Endothelial cell of umbilical vein (primary cell): ENCODE measurements around the gene VDAC2. TPM values are rescaled to one million over a fixed set of nuclear protein-coding genes. Genes with fewer than 3 reads are reported as not detected.

Experiments
- BruUV-seq: library from RNA; stranded (reverse); fragments of 400-500 nt; replicated peaks from 2 replicates; lab custom pipeline; 2021; lab: Mats Ljungman, UMichigan
- CTCF ChIA-PET: fragments of 300-600, 350-600 bp; sonication (Branson Sonifier 250); formaldehyde crosslinking; loops from one replicate; lab custom pipeline; 2021; ENCODE audit warnings: antibody characterized with exemption, inconsistent platforms; lab: Charles Lee
- POLR2A ChIA-PET: fragments of 300-600, 350-600 bp; sonication (Branson Sonifier 250); formaldehyde crosslinking; loops from one replicate; lab custom pipeline; 2021; ENCODE audit warnings: antibody characterized with exemption, inconsistent platforms; lab: Charles Lee
- DNase-seq: peaks from one replicate; pipeline ENCODE4 v3.0.0-alpha.2; 2011; ENCODE audit warnings: low read depth, low spot score
- FAIRE-seq: peaks from 2 replicates; lab custom pipeline; 2011; peaks lifted over from hg19 to GRCh38; lab: Jason Lieb, UNC
- H2AFZ ChIP-seq: 2 replicates; pipeline ENCODE4 v1.6.0; 2012; ENCODE audit warnings: low read depth, low read length, control low read depth, inconsistent platforms
- H3K27ac ChIP-seq: 2 replicates; pipeline ENCODE4 v1.5.1; 2011; ENCODE audit warnings: low read depth, mild to moderate bottlenecking, control low read depth, low read length, moderate library complexity; ENCODE audit not compliant: insufficient read depth
- H3K27me3 ChIP-seq, 2 experiments: 2 replicates each; pipeline versions ENCODE4 v1.6.0 to v1.6.1; 2011; ENCODE audit warnings: low read length in 2 of 2, mixed read lengths in 1 of 2; ENCODE audit not compliant: control insufficient read depth in 2 of 2, insufficient read depth in 2 of 2
- H3K36me3 ChIP-seq, 2 experiments: 2 replicates in 1 of 2; 3 replicates in 1 of 2; pipeline ENCODE4 v1.5.1; 2011; ENCODE audit warnings: low read length in 2 of 2, mild to moderate bottlenecking in 1 of 2, moderate library complexity in 1 of 2; ENCODE audit not compliant: control insufficient read depth in 2 of 2, insufficient read depth in 2 of 2; ENCODE audit errors: extremely low read depth in 1 of 2
- H3K4me1 ChIP-seq: 3 replicates; pipeline ENCODE4 v1.5.1; 2011; ENCODE audit warnings: mild to moderate bottlenecking, low read length; ENCODE audit not compliant: control insufficient read depth, insufficient read depth; ENCODE audit errors: extremely low read depth
- H3K4me2 ChIP-seq: 2 replicates; pipeline ENCODE4 v1.6.1; 2011; ENCODE audit warnings: low read length, control low read depth, mixed read lengths; ENCODE audit not compliant: insufficient read depth
- H3K4me3 ChIP-seq, 3 experiments: fragments of 200-600 bp in 1 of 3; sonication (generic), shearing (Covaris generic) in 1 of 3; replicated peaks in 1 of 3; 2 replicates each; pipeline ENCODE4 v1.5.1; 2011 to 2016; ENCODE audit warnings: control low read depth in 3 of 3, low read length in 3 of 3, mild to moderate bottlenecking in 2 of 3, inconsistent platforms in 1 of 3, low read depth in 1 of 3, moderate library complexity in 1 of 3; ENCODE audit not compliant: insufficient read depth in 1 of 3
- H3K79me2 ChIP-seq: 2 replicates; pipeline ENCODE4 v1.6.0; 2012; ENCODE audit warnings: low read length, inconsistent platforms; ENCODE audit not compliant: control insufficient read depth, insufficient read depth
- H3K9ac ChIP-seq: replicated peaks from 2 replicates; pipeline ENCODE3; 2011; ENCODE audit warnings: low read length, control low read depth; ENCODE audit not compliant: insufficient read depth; ENCODE audit errors: extremely low read depth
- H3K9me1 ChIP-seq: replicated peaks from 3 replicates; pipeline ENCODE4 v1.6.0; 2011; ENCODE audit warnings: mild to moderate bottlenecking, low read length; ENCODE audit not compliant: control insufficient read depth, insufficient read depth; ENCODE audit errors: extremely low read depth
- H3K9me3 ChIP-seq: replicated peaks from 2 replicates; pipeline ENCODE4 v1.5.1; 2012; ENCODE audit warnings: low read length, inconsistent platforms; ENCODE audit not compliant: control insufficient read depth, insufficient read depth
- H4K20me1 ChIP-seq: replicated peaks from 2 replicates; pipeline ENCODE3; 2011; ENCODE audit warnings: mild to moderate bottlenecking, low read length; ENCODE audit not compliant: control insufficient read depth, insufficient read depth; ENCODE audit errors: extremely low read depth
- EZH2 ChIP-seq: IDR thresholded peaks from 2 replicates; pipeline ENCODE4 v1.6.1; 2012; ENCODE audit warnings: borderline replicate concordance, low read depth, mild to moderate bottlenecking, moderate library complexity, low read length, inconsistent platforms; ENCODE audit not compliant: severe bottlenecking
- FOS ChIP-seq: IDR thresholded peaks from 2 replicates; pipeline ENCODE4 v1.6.1; 2011; ENCODE audit warnings: mild to moderate bottlenecking, low read length, moderate library complexity, borderline replicate concordance; ENCODE audit not compliant: insufficient read depth
- GATA2 ChIP-seq: IDR thresholded peaks from 2 replicates; pipeline ENCODE4 v1.7.0; 2011; ENCODE audit warnings: low read depth, mild to moderate bottlenecking, moderate library complexity, mixed read lengths, low read length; ENCODE audit not compliant: insufficient read length, insufficient read depth
- JUN ChIP-seq: IDR thresholded peaks from 2 replicates; pipeline ENCODE4 v1.6.1; 2011; ENCODE audit warnings: borderline replicate concordance, low read depth; ENCODE audit not compliant: insufficient read length, insufficient read depth
- MAX ChIP-seq: IDR thresholded peaks from 2 replicates; pipeline ENCODE4 v1.6.1; 2011; ENCODE audit not compliant: insufficient read depth, insufficient read length
- MYC ChIP-seq: IDR thresholded peaks from one replicate; pipeline ENCODE4 v1.6.1; 2011; ENCODE audit warnings: mild to moderate bottlenecking, low read depth, low read length
- POLR2A ChIP-seq: IDR thresholded peaks from 2 replicates; pipeline ENCODE4 v1.6.1; 2012; ENCODE audit warnings: low read depth, mild to moderate bottlenecking, control low read depth, low read length
- POLR2AphosphoS5 ChIP-seq: IDR thresholded peaks from 2 replicates; pipeline ENCODE4 v1.6.1; 2012; ENCODE audit warnings: low read depth, mild to moderate bottlenecking, control low read depth, low read length, moderate library complexity; ENCODE audit not compliant: insufficient read depth
- dilution Hi-C: fragments of 300-500 bp; cut with MboI; formaldehyde crosslinking; loops from one replicate; pipeline ENCODE4 v1.15.0; 2019; ENCODE audit warnings: low sequenced_read_pairs; ENCODE audit not compliant: extremely low pct_ligation_motif_present
- intact Hi-C: fragments of 100-400 bp; cut with micrococcal nuclease; formaldehyde crosslinking; loops from one replicate; pipeline ENCODE4 v1.10.0; 2022
- polyA plus RNA-seq, 4 experiments: library from polyadenylated mRNA; depleted of rRNA in 3 of 4; stranded (reverse) in 3 of 4; unstranded in 1 of 4; fragments of >200 nt; gene quantifications; 2 replicates each; pipeline versions ENCODE4 v1.2.1 to v1.2.3, GENCODE V29; 2011 to 2012; ENCODE audit warnings: missing spikeins in 1 of 4
- total RNA-seq: library from RNA; stranded (reverse); gene quantifications from 2 replicates; pipeline ENCODE4 v1.2.3, GENCODE V29; 2021
- TF ChIP-seq, protein P1 (sequence below), 2 donors: IDR thresholded peaks; 1 replicate in 1 of 2; 2 replicates in 1 of 2; pipeline ENCODE4 v1.5.1; 2011; ENCODE audit warnings: low read length in 2 of 2, mild to moderate bottlenecking in 2 of 2, moderate library complexity in 2 of 2, control low read depth in 1 of 2, inconsistent platforms in 1 of 2, low read depth in 1 of 2; ENCODE audit not compliant: insufficient read depth in 1 of 2; ENCODE audit errors: extremely low read depth in 1 of 2

VDAC2 gene
- total and polyA plus RNA-seq, 2 donors (not counting 3 experiments of a cell fraction or from before 2014, with no cell fraction given): 89.3 to 222 TPM

GRCh38 chr10:75254739-75255138 lies 44.1 kb downstream of the VDAC2 start:
- FAIRE-seq (no peak), DNase-seq (no peak)
- no peak overlapping the region for H3K4me2 ChIP-seq
- BruUV-seq: no TSS peak
- H2AFZ ChIP-seq: no peak overlapping the region
- no peaks in the 10 kb centered on the region for H3K27me3 ChIP-seq
- no peaks in the 10 kb centered on the region for H3K4me1 ChIP-seq
- no peak overlapping the region for H3K4me3 ChIP-seq
- no peaks in the 10 kb centered on the region for H3K36me3 ChIP-seq
- H3K9ac ChIP-seq: no peak overlapping the region
- CTCF ChIA-PET: no interaction called here
- POLR2A ChIA-PET: no interaction called here
- H3K9me3 ChIP-seq: no peaks in the 10 kb centered on the region
- H4K20me1 ChIP-seq: no peaks in the 10 kb centered on the region
- intact Hi-C loops (no loop called here), dilution Hi-C loops (no loop called here)
- no peak overlapping the region for H3K27ac ChIP-seq
- H3K79me2 ChIP-seq: no peaks in the 10 kb centered on the region
- no peaks in the 10 kb centered on the region for H3K9me1 ChIP-seq
- TF ChIP-seq EZH2 (no peak), FOS (no peak), JUN (no peak), POLR2AphosphoS5 (no peak), GATA2 (no peak), MAX (no peak), MYC (no peak), POLR2A (no peak)
- TF ChIP-seq, protein P1, sequence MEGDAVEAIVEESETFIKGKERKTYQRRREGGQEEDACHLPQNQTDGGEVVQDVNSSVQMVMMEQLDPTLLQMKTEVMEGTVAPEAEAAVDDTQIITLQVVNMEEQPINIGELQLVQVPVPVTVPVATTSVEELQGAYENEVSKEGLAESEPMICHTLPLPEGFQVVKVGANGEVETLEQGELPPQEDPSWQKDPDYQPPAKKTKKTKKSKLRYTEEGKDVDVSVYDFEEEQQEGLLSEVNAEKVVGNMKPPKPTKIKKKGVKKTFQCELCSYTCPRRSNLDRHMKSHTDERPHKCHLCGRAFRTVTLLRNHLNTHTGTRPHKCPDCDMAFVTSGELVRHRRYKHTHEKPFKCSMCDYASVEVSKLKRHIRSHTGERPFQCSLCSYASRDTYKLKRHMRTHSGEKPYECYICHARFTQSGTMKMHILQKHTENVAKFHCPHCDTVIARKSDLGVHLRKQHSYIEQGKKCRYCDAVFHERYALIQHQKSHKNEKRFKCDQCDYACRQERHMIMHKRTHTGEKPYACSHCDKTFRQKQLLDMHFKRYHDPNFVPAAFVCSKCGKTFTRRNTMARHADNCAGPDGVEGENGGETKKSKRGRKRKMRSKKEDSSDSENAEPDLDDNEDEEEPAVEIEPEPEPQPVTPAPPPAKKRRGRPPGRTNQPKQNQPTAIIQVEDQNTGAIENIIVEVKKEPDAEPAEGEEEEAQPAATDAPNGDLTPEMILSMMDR (IDR thresholded peaks at IDR 0.05; ENCODE audit: extremely low read depth in 1 of 2, insufficient read depth in 1 of 2, low read depth in 1 of 2, low read length in 2 of 2): no peak
